ENCODE data around the gene DYSF.

- TF ChIP-seq FOXM1 (IDR thresholded peaks at IDR 0.05; ENCODE audit: borderline replicate concordance, low read depth) (no peak), MAX (IDR thresholded peaks at IDR 0.05) (no peak), NFIC (IDR thresholded peaks at IDR 0.05) (no peak), EP300 (IDR thresholded peaks at IDR 0.05; ENCODE audit: borderline replicate concordance) (no peak), EGR1 (IDR thresholded peaks at IDR 0.05) (no peak), YY1 (IDR thresholded peaks at IDR 0.05; ENCODE audit: low read depth) (no peak), USF1 (IDR thresholded peaks at IDR 0.05) (no peak), TCF12 (IDR thresholded peaks at IDR 0.05; ENCODE audit: low read depth) (no peak)
Observed at GRCh38 chr2:71602115-71602495, 148.7 kb downstream of the DYSF start.
